Thoracic aorta (tissue), 2 donors: Measurements from ENCODE around the gene DDI2. TPM values are rescaled to one million over a fixed set of nuclear protein-coding genes. Genes with fewer than 3 reads are reported as not detected.

Source experiments
- ATAC-seq: fragments of 150-250 bp; one replicate; pipeline ENCODE4 v1.8.0; 2017; ENCODE audit warnings: low read depth; ENCODE audit not compliant: insufficient number of reproducible peaks, low FRiP score
- DNase-seq: peaks from one replicate; pipeline ENCODE4 v3.0.0-alpha.2; 2020; ENCODE audit warnings: low spot score
- H3K27ac ChIP-seq, 2 donors: fragments of 200-600 bp; sonication (generic); 1 replicate in 1 of 2; 2 replicates in 1 of 2; pipeline ENCODE4 v1.5.1; 2016; ENCODE audit warnings: mild to moderate bottlenecking in 2 of 2, moderate library complexity in 2 of 2
- H3K27me3 ChIP-seq: fragments of 200-600 bp; sonication (generic); replicated peaks from 2 replicates; pipeline ENCODE4 v1.6.0; 2016; ENCODE audit warnings: mild to moderate bottlenecking; ENCODE audit not compliant: insufficient read depth
- H3K36me3 ChIP-seq: fragments of 200-600 bp; sonication (generic); one replicate; pipeline ENCODE4 v1.5.1; 2016
- H3K4me1 ChIP-seq, 2 donors: fragments of 200-600 bp; sonication (generic); 1 replicate in 1 of 2; 2 replicates in 1 of 2; pipeline versions ENCODE4 v1.5.1 to v1.6.0; 2016; ENCODE audit warnings: low read depth in 2 of 2, mild to moderate bottlenecking in 1 of 2; ENCODE audit not compliant: control insufficient read depth in 1 of 2
- H3K4me3 ChIP-seq: fragments of 200-600 bp; sonication (generic); 2 replicates; pipeline ENCODE4 v1.5.1; 2016; ENCODE audit warnings: mild to moderate bottlenecking
- H3K9me3 ChIP-seq: fragments of 200-600 bp; sonication (generic); 2 replicates; pipeline ENCODE4 v1.5.1; 2016
- total RNA-seq, 2 donors: library from RNA; depleted of rRNA; stranded (reverse); fragments of >200 nt; gene quantifications; one replicate each; pipeline versions ENCODE4 v1.1.0 to v1.2.3, GENCODE V29; 2016
- TF ChIP-seq, protein P1 (sequence below): fragments of 200-600 bp; sonication (generic); IDR thresholded peaks from one replicate; pipeline ENCODE4 v1.5.1; 2019; ENCODE audit warnings: antibody characterized with exemption

Gene DDI2
- total RNA-seq, 2 donors from 2014 or later = 19.6 to 37.5 TPM

DNA sequence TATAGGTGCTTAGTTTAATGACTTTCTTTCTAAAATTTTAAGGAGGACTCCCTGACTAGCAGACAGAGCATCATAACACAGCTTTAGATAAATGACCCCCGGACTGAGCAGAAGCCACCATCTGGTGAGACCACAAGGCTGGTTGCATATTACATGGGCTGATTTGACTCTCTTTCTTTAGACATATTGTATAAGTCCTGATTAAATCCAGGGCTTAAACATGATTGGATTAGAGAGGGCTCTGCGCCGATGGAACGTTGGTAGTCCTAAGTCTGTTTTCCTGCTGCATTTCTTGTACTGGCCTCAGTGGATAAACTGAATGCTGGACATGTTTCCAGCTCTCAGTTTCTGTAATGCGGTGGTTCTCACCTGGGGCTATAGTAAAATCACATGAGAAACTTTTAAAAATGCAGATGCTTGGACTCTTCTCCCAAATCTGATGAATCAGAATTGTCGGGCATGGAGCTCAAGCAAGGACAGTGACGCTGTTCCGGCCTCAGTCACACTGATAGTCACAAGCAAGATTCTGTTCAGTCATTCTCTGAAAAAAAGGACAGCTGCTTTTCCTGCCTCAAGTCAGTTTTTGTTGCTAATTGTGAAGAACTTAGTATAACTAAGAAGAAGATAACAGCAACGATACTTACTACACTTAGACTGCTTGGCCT lies 16.6 kb downstream of the DDI2 start:
- Histone ChIP-seq H3K4me3 (no peak overlapping the region), H3K36me3 (peaks cover 56% of the 10 kb centered on the region), H3K4me1 (no peaks in the 10 kb centered on the region), H3K27me3 (no peaks in the 10 kb centered on the region), H3K9me3 (no peaks in the 10 kb centered on the region), H3K27ac (no peak overlapping the region)
- no peak for ATAC-seq
- TF ChIP-seq, protein P1, sequence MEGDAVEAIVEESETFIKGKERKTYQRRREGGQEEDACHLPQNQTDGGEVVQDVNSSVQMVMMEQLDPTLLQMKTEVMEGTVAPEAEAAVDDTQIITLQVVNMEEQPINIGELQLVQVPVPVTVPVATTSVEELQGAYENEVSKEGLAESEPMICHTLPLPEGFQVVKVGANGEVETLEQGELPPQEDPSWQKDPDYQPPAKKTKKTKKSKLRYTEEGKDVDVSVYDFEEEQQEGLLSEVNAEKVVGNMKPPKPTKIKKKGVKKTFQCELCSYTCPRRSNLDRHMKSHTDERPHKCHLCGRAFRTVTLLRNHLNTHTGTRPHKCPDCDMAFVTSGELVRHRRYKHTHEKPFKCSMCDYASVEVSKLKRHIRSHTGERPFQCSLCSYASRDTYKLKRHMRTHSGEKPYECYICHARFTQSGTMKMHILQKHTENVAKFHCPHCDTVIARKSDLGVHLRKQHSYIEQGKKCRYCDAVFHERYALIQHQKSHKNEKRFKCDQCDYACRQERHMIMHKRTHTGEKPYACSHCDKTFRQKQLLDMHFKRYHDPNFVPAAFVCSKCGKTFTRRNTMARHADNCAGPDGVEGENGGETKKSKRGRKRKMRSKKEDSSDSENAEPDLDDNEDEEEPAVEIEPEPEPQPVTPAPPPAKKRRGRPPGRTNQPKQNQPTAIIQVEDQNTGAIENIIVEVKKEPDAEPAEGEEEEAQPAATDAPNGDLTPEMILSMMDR = no peak
- no peak for DNase-seq

DNA sequence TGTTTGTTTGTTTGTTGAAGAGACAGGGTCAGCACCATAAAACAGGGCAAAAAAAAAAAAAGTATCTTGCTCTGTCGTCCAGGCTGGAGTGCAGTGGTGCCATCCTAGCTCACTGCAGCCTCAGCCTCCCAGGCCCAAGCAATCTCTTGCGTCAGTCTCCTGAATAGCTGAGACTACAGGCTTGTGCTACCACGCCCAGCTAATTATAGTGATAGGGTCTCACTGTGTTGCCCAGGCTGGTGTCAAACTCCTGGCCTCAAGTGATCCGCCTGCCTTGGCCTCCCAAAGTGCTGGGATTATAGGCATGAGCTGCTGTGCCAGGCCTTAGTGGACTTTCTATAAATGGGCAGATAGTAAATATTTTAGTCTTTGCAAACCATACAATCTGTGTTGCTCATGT lies 19.2 kb downstream of the DDI2 start:
- H3K4me3 ChIP-seq = no peak overlapping the region
- TF ChIP-seq, protein P1 = no peak
- no peaks in the 10 kb centered on the region for H3K27me3 ChIP-seq
- no peaks in the 10 kb centered on the region for H3K9me3 ChIP-seq
- no peak overlapping the region for H3K27ac ChIP-seq
- H3K36me3 ChIP-seq = peaks cover 69% of the 10 kb centered on the region
- no peaks in the 10 kb centered on the region for H3K4me1 ChIP-seq
- no peak for DNase-seq
- ATAC-seq = no peak

DNA sequence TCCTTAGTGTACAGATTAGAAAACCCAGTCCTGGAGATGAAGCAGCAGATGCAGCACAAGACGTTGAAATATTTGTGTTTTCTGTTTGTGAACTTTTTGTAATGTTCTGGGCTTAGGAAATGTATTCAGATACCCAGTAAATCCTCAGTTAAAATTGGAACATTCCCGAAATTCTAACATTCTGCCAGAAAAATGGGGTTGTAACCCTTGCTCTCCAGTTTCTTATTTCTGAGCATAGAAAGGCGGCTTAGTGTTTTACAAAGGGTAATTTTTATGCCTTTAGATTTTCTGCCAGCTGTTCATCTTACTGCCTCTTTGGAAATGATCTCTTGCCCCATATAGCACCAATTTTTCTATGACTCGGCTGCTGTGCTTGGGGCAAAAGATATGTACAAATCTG lies 20.6 kb downstream of the DDI2 start:
- peaks cover 58% of the 10 kb centered on the region for H3K36me3 ChIP-seq

DNA sequence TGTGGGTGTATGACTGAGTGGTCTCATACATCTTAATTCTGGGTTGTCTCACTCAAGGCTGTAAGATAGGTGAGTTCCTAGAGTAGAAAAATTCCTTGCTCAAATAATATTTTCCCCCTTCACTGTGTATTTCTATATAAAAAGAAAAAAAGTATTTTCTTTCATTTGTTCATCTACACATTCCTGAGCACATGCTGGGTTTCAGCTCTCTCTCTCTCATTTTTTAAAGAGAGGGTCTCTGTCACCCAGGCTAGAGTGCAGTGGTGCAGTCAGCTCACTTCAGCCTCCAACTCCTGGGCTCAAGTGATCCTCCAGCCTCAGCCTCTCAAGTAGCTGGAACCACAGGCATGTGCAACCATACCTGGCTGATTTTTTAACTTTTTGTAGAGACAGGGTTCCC lies 22.0 kb downstream of the DDI2 start:
- no peak overlapping the region for H3K4me3 ChIP-seq
- TF ChIP-seq, protein P1 = no peak
- no peaks in the 10 kb centered on the region for H3K4me1 ChIP-seq
- DNase-seq (no peak), ATAC-seq (no peak)
- peaks cover 45% of the 10 kb centered on the region for H3K36me3 ChIP-seq
- no peaks in the 10 kb centered on the region for H3K27me3 ChIP-seq
- H3K9me3 ChIP-seq = no peaks in the 10 kb centered on the region
- no peak overlapping the region for H3K27ac ChIP-seq

More for the DNA sequence above, 20.6 kb downstream of the DDI2 start:
- no peak for ATAC-seq
- no peaks in the 10 kb centered on the region for H3K4me1 ChIP-seq
- no peaks in the 10 kb centered on the region for H3K27me3 ChIP-seq
- no peak for DNase-seq
- no peaks in the 10 kb centered on the region for H3K9me3 ChIP-seq
- TF ChIP-seq, protein P1 = no peak
- no peak overlapping the region for H3K27ac ChIP-seq
- H3K4me3 ChIP-seq = no peak overlapping the region

DNA sequence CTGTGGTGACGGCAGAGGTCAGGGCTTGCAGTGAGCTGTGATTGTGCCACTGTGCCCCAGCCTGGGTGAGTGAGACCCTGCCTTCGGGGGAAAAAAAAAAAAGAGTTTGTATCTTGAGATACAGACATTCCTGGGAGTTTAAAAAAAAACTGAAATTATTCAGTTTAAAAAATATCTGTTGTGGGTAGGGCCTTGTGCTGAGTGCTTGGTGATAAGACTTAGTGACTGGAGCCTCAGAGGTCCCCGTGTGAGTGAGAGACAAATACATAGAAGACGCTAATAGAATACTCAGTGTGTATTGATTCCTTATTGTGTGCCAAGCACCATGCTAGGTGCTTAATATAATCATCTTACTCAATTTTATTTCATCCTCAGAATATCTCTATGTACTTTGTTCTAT lies 22.7 kb downstream of the DDI2 start:
- Histone ChIP-seq H3K4me1 (no peaks in the 10 kb centered on the region), H3K27me3 (no peaks in the 10 kb centered on the region), H3K27ac (no peak overlapping the region), H3K9me3 (no peaks in the 10 kb centered on the region), H3K36me3 (peaks cover 40% of the 10 kb centered on the region), H3K4me3 (no peak overlapping the region)
- TF ChIP-seq, protein P1 = no peak
- no peak for DNase-seq
- no peak for ATAC-seq
